ENCODE data around the gene RASSF1.
A peak's percentile ranks its signal among the peaks of the same experiment; 100 is the strongest.

RASSF1 gene

DNA sequence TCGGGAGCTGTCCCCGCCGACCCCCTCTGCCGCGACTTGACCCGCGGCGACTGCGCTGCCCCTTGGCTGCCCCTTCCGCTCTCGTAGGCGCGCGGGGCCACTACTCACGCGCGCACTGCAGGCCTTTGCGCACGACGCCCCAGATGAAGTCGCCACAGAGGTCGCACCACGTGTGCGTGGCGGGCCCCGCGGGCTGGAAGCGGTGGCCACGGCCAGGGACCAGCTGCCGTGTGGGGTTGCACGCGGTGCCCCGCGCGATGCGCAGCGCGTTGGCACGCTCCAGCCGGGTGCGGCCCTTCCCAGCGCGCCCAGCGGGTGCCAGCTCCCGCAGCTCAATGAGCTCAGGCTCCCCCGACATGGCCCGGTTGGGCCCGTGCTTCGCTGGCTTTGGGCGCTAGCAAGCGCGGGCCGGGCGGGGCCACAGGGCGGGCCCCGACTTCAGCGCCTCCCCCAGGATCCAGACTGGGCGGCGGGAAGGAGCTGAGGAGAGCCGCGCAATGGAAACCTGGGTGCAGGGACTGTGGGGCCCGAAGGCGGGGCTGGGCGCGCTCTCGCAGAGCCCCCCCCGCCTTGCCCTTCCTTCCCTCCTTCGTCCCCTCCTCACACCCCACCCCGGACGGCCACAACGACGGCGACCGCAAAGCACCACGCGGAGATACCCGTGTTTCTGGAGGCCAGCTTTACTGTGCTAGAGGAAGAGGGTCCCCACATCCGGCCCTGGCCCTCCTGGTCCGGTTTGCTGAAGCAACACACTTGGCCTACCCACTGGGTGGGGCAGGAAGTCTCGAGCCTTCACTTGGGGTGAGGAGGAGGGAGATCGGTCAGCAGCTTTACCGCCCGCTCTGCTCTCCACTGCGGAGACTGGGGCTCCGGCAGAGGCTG is at the start of gene RASSF1:
TSS of gene RASSF1 (minus strand) at position 389 of the 882 bp plus-strand sequence. CDS start at position 358, 31 bp downstream.
- no peak for DNase-seq

GRCh38 chr3:50389414-50389767 is 48.8 kb upstream of the RASSF1 start:
- no peak for DNase-seq

DNA sequence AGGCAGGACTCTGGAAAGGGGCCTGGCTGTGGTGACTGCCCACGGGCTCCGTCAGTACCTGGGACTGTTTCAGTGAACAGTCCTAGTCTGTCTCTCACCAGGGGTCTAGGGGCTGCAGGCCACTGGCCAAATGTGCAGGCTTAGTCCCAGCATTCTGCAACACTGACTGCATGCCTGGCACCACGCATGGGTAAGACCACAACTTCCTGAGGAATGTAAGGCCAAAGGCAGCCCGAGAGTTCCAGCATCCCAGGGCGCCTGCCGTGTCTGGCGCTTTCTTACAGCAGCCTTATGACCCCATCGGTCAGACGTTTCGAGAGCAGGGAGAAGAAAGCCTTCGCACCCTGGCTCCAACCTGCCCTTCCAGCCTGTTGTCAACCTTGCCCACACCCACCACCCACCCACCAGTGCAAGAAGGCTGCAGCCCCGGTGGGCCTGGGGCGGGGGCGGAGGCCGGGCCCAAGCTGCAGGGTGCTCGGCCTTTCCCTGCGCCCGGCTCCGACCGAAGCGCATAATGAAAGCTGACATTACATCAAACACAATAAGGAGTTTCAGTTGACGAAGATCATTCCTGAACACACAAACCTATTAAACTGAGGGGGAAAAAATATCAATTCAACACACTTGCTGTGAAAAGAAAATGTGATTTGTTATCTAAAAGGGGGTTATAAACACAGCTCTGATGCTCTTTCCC is 48.2 kb upstream of the RASSF1 start:
- no peak for DNase-seq

DNA sequence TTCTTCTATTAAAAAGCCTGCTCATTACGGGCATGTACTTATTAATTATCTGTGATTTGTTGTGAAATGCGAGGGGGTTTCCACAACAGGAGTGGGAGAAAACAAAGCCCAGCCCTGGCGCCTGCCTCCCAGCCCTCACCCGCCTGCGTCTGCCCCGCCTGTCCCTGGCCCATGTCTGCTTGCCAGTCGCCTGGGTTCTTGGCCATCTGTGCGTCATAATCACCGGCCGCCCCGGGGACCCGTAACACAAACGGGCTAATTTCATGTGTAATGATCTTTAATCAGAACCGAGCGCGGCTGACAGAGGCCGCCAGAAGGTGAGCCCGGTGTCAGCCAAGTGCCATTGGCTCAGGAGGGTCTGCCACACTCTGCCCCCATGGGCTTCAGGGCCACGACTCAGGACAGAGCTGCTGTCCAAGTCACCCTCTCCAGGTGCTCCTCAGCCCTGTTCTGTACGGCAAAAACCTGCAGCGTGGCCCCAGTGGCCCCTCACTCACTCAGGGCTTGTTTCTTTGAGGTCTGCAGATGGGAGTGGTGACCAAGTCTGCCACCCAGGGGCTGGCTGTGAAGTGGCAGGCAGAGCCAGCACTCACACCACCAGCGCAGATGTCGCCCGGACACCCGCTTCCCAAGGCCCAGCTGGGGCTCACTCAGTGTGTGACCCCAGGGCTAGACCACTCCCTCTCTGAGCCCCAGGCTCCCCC is 47.5 kb upstream of the RASSF1 start:
- DNase-seq, result no peak

DNA sequence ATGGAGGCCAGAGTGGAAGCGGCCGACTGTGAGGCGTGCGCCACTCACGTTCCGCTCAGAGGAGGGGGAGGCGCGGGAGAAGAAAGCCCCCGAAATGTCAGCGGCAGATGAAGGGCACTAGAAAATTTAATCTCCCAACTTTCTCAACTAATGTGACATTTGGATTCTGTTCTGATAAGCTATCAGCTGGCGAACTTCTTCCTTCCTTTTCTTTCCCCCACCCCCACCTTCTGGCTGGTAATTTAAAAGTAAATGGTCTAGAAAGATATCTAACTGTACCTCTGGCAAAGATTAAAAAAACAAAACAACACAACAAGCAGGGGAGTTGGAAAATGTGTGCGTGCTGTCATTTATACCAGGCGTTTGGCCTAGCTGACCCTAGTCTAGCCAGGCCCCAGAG is 45.1 kb upstream of the RASSF1 start:
- no peak for DNase-seq

- no peak for DNase-seq
Measured at GRCh38 chr3:50383750-50384149, 43.1 kb upstream of the RASSF1 start.

DNA sequence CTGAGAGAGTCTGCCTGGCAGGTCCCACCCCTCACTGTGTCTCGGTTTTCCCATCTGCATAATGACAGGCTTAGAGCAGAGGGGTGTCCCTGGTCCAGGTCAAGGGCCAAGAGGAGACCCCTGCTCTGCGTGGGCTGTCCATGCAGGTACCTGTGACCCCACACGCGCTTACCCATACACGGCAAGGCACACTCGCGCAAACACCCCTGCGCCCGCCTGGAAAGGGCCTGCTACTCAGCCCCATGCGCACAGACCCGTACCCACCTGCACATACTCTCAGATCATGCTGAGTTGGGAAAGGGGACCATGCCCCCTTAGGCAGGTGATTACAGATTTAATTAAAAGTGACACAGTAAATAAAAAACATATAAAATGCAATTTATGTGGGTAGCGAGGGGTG is 42.1 kb upstream of the RASSF1 start:
- no peak for DNase-seq

DNA sequence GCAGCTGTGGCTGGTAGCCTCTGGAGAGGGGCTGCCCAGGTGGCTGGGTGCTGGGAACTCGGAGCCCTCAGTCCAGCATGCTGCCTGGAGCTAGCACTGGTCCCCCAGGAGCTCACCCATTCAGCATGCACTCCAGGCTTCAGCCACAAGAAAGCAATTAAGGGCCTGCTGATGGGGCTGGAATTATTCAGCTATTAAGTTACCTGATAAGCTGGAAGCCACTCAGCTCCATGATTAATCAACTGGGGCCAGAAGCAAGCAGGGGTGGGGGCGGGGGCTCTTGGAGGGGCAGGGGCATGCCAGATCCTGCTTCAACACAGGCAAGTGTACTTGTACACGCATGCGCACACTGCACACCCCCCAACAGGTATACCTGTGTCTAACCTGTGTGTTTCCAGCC is 40.7 kb upstream of the RASSF1 start:
- DNase-seq, result peak; percentile 74

DNA sequence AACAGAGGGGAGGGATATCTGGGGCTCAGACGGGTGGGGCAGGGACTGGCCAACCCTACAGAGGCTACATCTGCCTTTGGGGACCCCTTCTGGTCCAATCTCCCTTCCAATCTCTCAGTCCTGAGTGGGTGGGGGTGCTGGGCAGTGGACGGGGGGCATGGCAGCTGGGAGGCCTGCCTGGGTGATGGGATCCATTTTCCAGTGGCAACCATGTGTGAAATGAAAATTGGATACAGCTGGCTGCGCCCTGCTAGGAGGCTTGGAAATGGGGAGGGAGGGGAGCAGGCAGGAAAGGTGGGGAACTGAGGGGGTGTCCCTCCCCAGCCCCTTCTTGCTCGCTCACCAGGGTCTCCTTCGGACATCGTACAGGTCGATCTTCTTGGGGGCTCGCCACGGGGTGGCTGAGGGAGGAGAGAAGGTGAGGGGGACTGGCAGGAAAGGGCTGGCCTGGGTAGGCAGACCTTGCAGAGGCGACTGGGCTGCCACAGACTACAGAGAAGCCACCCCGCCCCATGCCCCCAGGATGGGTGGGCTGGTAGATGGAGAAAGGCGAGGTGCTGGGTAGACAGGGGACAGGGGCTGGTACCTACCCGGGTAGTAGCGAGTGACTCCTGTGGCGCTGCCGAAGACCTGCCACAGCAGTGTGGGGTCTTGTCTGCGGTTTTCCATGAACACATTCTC is 39.9 kb upstream of the RASSF1 start:
- DNase-seq, result no peak

- no peak for DNase-seq
Measured at GRCh38 chr3:50378757-50379156, 38.1 kb upstream of the RASSF1 start.

DNA sequence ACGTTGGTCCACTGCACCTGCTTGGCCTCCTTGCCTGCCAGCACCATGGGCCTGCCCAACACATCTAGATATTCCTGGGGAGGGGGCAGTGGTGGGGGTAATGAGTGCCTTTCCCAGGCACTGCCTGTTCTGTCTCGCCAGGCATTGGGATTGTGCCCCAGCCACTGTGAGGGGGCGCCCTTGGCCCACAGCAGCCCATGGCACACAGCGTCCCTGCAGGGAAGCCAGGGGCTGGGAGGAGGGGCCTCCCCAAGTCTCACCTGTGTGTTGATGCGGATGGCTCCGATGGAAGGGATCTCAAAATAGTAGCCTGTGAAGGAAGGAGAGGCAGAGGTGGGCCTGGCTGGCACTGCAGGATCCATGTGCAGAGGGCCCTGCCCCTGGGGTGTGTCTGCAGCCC is 37.4 kb upstream of the RASSF1 start:
- no peak for DNase-seq

DNA sequence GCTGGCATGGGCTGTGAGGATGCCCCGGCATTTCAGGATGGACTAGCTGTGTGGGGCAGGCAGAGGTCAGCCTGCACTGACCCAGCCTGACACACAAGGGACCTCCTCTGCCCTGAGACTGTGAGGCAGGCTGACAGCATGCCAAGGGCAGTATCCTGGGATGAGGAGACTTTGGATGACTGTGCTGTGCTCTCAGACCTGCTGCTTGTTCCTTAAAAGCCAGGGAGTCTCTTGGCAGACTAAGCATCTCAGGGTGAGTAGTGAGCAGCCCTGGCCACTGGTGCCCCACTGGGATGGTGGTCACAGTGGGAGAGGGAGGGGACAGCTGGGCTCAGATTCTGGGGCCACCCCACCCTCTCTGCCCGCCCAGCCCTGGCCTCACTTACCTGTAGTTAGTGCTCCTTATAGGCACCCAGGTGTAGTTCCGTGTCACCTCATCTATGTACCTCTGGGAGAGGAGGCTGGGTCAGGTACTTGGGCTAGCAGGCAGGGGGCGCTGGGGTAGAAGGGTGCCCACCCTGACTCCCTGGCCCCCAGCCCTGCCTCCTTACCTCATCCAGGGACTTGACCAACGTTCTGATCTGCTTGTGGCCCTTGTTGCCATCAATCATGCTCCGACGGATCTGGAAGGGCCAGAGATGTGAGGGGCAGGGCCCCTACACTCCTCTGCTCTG is 34.8 kb upstream of the RASSF1 start:
- DNase-seq, result no peak

DNA sequence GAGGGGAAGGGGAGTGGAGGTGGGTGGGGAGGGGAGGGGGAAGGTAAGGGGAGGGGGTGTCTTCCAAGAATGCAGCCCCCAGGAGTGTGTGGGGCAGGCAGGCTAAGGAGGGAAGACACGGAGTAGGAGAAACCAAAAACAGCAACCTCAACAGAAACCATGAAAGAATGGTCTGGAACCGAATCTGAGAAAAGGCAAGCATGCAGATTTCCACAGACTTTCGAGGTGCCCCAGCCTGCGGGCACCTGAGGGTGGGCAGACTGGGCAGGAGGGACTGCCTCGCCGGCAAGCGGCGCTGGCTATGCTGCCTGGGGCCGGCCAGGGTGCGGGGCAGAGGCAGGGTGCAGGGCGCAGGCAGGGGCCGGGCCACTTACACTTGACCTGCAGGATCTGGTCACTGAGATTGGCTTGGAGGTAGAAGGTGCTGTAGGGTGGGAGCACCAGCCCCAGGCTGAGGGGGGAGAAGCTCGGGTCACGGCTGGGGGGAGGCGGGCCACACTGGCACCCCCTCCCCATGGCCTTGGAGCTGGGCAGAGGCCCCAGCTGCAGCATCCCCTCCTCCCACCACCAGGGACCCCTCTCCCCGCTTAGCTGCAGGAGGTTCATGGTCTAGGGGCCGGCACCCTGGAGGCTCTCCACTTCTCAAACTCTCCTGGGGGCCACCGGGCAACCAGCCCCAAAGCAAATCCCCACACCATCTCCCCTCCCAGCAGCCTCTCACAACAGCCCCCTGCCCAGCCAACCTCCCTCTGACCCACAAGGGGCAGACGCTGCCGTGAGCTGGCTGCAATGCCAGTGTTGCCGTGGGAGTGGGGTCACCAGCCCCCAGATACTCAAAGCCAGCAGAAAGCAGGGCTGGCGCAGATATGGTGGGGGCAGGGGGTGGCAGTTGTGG is 34.0 kb upstream of the RASSF1 start:
- no peak for DNase-seq

GRCh38 chr3:50373146-50374051 is 32.8 kb upstream of the RASSF1 start:
- no peak for DNase-seq

- DNase-seq, result no peak
Measured at GRCh38 chr3:50372349-50372748, 31.7 kb upstream of the RASSF1 start.

DNA sequence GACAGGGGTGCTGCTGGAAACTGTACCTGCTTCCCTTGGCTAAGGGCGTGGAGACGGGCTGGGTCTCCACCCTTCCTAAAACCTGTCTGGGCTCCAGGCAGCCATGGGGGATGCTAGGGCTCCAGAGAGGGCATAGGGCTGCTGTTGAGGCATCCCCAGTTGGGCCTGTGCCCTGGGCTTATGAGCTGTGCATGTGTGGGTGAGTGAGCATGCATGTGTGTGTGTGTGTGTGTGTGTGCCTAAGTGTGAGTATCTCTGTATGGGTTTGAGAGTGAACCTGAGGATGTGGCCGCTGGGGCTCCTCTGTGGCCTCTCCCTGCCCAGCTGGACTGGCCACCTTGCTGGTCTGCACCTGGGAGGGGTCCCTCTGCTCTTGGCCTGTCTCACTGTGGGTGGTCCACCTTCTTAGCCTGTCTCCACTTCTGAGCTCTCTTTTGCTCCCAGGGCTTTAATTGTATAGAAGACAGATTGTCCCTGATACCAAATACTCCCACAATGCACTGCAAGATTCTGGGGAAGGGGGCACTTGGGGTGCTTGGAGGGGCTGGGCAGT is 30.6 kb upstream of the RASSF1 start:
- DNase-seq, result no peak

- DNase-seq, result no peak
Measured at GRCh38 chr3:50370594-50370993, 30.0 kb upstream of the RASSF1 start.

- DNase-seq, result no peak
Measured at GRCh38 chr3:50369012-50369670, 28.5 kb upstream of the RASSF1 start.

DNA sequence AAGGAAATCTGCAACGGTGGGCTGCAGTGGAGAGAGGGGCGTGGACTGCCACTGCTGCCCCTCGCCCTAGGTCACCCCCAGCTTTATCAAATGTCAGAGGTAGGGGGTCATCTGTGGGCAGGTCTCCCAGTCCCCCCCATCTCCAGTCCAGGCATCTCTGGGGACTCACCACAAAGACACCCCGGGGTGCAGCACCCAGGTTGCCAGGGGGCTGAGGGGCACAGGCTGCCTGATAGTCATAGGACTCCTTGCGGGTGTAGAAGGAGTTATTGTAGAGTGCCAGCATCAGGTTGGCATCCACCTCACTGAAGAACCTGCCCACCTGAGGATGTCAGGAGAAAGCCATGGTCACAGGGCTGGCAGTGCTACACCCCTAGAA is 25.2 kb upstream of the RASSF1 start:
- DNase-seq, result no peak
